Gastroesophageal sphincter (tissue), 4 donors: ENCODE measurements around the gene SYNM. TPM values are rescaled to one million over a fixed set of nuclear protein-coding genes. Genes with fewer than 3 reads are reported as not detected.
A peak's percentile ranks its signal among the peaks of the same experiment; 100 is the strongest.

Source experiments
- ATAC-seq: fragments of 150-250 bp; one replicate; pipeline ENCODE4 v1.9.1; 2016; ENCODE audit warnings: mild to moderate bottlenecking, moderate library complexity
- H3K27ac ChIP-seq, 4 donors: fragments of 200-600 bp; sonication (generic) in 3 of 4; 1 replicate in 3 of 4; 2 replicates in 1 of 4; pipeline ENCODE4 v1.5.1; 2016 to 2019
- H3K27me3 ChIP-seq: fragments of 200-600 bp; sonication (generic); one replicate; pipeline ENCODE4 v1.5.1; 2019
- H3K36me3 ChIP-seq, 2 donors: fragments of 200-600 bp; sonication (generic); one replicate each; pipeline ENCODE4 v1.5.1; 2019; ENCODE audit warnings: control low read depth in 1 of 2
- H3K4me1 ChIP-seq, 3 donors: fragments of 200-600 bp; sonication (generic); 1 replicate in 2 of 3; 2 replicates in 1 of 3; pipeline ENCODE4 v1.5.1; 2016 to 2019; ENCODE audit warnings: control low read depth in 2 of 3
- H3K4me3 ChIP-seq, 2 donors: fragments of 200-600 bp; sonication (generic); one replicate each; pipeline ENCODE4 v1.5.1; 2019; ENCODE audit warnings: mild to moderate bottlenecking in 1 of 2, moderate library complexity in 1 of 2
- H3K9me3 ChIP-seq, 3 donors: fragments of 200-600 bp; sonication (generic); one replicate each; pipeline ENCODE4 v1.5.1; 2017 to 2019; ENCODE audit warnings: control low read depth in 2 of 3
- CTCF ChIP-seq, 4 experiments: fragments of 200-600 bp in 2 of 4; fragments of 450-650 bp in 2 of 4; sonication (generic) in 1 of 4; IDR thresholded peaks; one replicate each; pipeline ENCODE4 v1.5.1; 2017 to 2019; ENCODE audit warnings: antibody characterized with exemption in 4 of 4, mild to moderate bottlenecking in 2 of 4, moderate library complexity in 2 of 4
- EP300 ChIP-seq: sonication (generic); formaldehyde crosslinking; IDR thresholded peaks from one replicate; pipeline ENCODE4 v1.6.1; 2017; ENCODE audit warnings: antibody characterized with exemption, mild to moderate bottlenecking
- POLR2A ChIP-seq, 2 donors: fragments of 450-650 bp; IDR thresholded peaks; one replicate each; pipeline ENCODE4 v1.6.1; 2017; ENCODE audit warnings: antibody characterized with exemption in 2 of 2, mild to moderate bottlenecking in 2 of 2, moderate library complexity in 1 of 2
- POLR2AphosphoS5 ChIP-seq: sonication (generic); formaldehyde crosslinking; IDR thresholded peaks from one replicate; pipeline ENCODE4 v1.6.1; 2017; ENCODE audit warnings: antibody characterized with exemption
- WGBS, 2 donors: methylation state at CpG; one replicate each; pipeline ENCODE4 v1.1.5; 2018; ENCODE audit warnings: low coverage in 1 of 2; 5-methylcytosine and 5-hydroxymethylcytosine counted together
- total RNA-seq, 4 donors: library from RNA; depleted of rRNA; stranded (reverse); fragments of >200 nt; gene quantifications; one replicate each; pipeline ENCODE4 v1.1.0, GENCODE V29; 2016

SYNM gene
- total RNA-seq, 4 donors from 2014 or later, result 1,155 to 2,820 (median 1,765) TPM

GRCh38 chr15:99128411-99128810, 23.5 kb downstream of the SYNM start:
- WGBS, 2 donors, result 39 to 50% methylated on average over 4 to 6 of the region's 6 CpGs
- Histone ChIP-seq H3K27me3 (no peaks in the 10 kb centered on the region), H3K27ac (peak overlapping the region; percentile 61 to 98 (median 97)), H3K4me3 (no peak overlapping the region), H3K9me3 (no peaks in the 10 kb centered on the region), H3K36me3 (peaks cover 0 to 67% of the 10 kb centered on the region in 2 donors), H3K4me1 (peaks cover 13 to 100% (median 21%) of the 10 kb centered on the region in 3 donors)
- ATAC-seq, result no peak
- no peak for TF ChIP-seq EP300
- TF ChIP-seq POLR2A (IDR thresholded peaks at IDR 0.05), result no peak
- no peak for TF ChIP-seq CTCF (IDR thresholded peaks at IDR 0.05)
- TF ChIP-seq POLR2AphosphoS5, result no peak

- H3K27me3 ChIP-seq, result no peaks in the 10 kb centered on the region
- no peaks in the 10 kb centered on the region for H3K9me3 ChIP-seq
- TF ChIP-seq EP300 (no peak), CTCF (IDR thresholded peaks at IDR 0.05) (no peak), POLR2A (IDR thresholded peaks at IDR 0.05) (no peak), POLR2AphosphoS5 (no peak)
- peaks cover 8 to 100% (median 13%) of the 10 kb centered on the region in 3 donors for H3K4me1 ChIP-seq
- ATAC-seq, result no peak
- WGBS, 2 donors, result 48 to 60% methylated on average over 4 to 16 of the region's 16 CpGs
- peaks cover 0 to 77% of the 10 kb centered on the region in 2 donors for H3K36me3 ChIP-seq
- H3K27ac ChIP-seq, result peak overlapping the region; percentile 61 to 98 (median 97)
- H3K4me3 ChIP-seq, result no peak overlapping the region
Observed at GRCh38 chr15:99129644-99130043, 24.8 kb downstream of the SYNM start.

- peaks cover 0 to 80% of the 10 kb centered on the region in 2 donors for H3K36me3 ChIP-seq
- H3K4me3 ChIP-seq, result no peak overlapping the region
- no peaks in the 10 kb centered on the region for H3K9me3 ChIP-seq
- no peaks in the 10 kb centered on the region for H3K27me3 ChIP-seq
- no peak for TF ChIP-seq POLR2AphosphoS5
- TF ChIP-seq CTCF (IDR thresholded peaks at IDR 0.05), result no peak
- TF ChIP-seq POLR2A (IDR thresholded peaks at IDR 0.05), result no peak
- no peak for TF ChIP-seq EP300
- peaks cover 7 to 99% (median 8%) of the 10 kb centered on the region in 3 donors for H3K4me1 ChIP-seq
- peak overlapping the region; percentile 61 to 98 (median 97) for H3K27ac ChIP-seq
- no peak for ATAC-seq
- 44 to 50% methylated on average over 12 to 13 of the region's 13 CpGs for WGBS, 2 donors
Observed at GRCh38 chr15:99130314-99130713, 25.4 kb downstream of the SYNM start.

GRCh38 chr15:99130765-99131440, 26.0 kb downstream of the SYNM start:
- H3K27ac ChIP-seq, result peak overlapping the region; percentile 61 to 98 (median 97)

GRCh38 chr15:99131441-99132023, 26.7 kb downstream of the SYNM start:
- Histone ChIP-seq H3K9me3 (no peaks in the 10 kb centered on the region), H3K27ac (peak overlapping the region; percentile 61 to 98 (median 97)), H3K4me3 (peak overlapping the region in 1 of 2 donors; percentile 12), H3K4me1 (peaks cover 3 to 99% (median 7%) of the 10 kb centered on the region in 3 donors), H3K36me3 (peaks cover 0 to 80% of the 10 kb centered on the region in 2 donors), H3K27me3 (no peaks in the 10 kb centered on the region)
- WGBS, 2 donors, result 80 to 90% methylated on average over 1 to 2 of the region's 25 CpGs
- ATAC-seq, result no peak
- TF ChIP-seq CTCF (IDR thresholded peaks at IDR 0.05), result no peak
- TF ChIP-seq POLR2A (IDR thresholded peaks at IDR 0.05), result no peak
- TF ChIP-seq POLR2AphosphoS5, result no peak
- TF ChIP-seq EP300, result no peak

More at GRCh38 chr15:99130765-99131440, 26.0 kb downstream of the SYNM start:
- H3K27me3 ChIP-seq, result no peaks in the 10 kb centered on the region
- H3K4me3 ChIP-seq, result peak overlapping the region in 1 of 2 donors; percentile 12
- TF ChIP-seq POLR2AphosphoS5, result peak; percentile 4
- no peak for TF ChIP-seq EP300
- WGBS, 2 donors, result 70 to 100% methylated on average over 6 to 26 of the region's 30 CpGs
- peaks cover 0 to 80% of the 10 kb centered on the region in 2 donors for H3K36me3 ChIP-seq
- no peak for ATAC-seq
- no peaks in the 10 kb centered on the region for H3K9me3 ChIP-seq
- peaks cover 3 to 99% (median 7%) of the 10 kb centered on the region in 3 donors for H3K4me1 ChIP-seq
